LNCaP clone FGC (cell line): ENCODE results near the gene GUCA1A.

Source experiments
- DNase-seq: peaks from one replicate; pipeline ENCODE4 v3.0.0-alpha.2; 2011; ENCODE audit warnings: low read depth
- H3K4me3 ChIP-seq: 2 replicates; pipeline ENCODE4 v1.5.1; 2011; ENCODE audit warnings: mild to moderate bottlenecking, low read depth, low read length, control low read depth
- TF ChIP-seq, protein P1 (sequence below): IDR thresholded peaks from 2 replicates; pipeline ENCODE4 v1.5.1; 2012; ENCODE audit warnings: mild to moderate bottlenecking; ENCODE audit not compliant: control insufficient read depth, insufficient read depth; ENCODE audit errors: extremely low read depth

Gene GUCA1A

DNA sequence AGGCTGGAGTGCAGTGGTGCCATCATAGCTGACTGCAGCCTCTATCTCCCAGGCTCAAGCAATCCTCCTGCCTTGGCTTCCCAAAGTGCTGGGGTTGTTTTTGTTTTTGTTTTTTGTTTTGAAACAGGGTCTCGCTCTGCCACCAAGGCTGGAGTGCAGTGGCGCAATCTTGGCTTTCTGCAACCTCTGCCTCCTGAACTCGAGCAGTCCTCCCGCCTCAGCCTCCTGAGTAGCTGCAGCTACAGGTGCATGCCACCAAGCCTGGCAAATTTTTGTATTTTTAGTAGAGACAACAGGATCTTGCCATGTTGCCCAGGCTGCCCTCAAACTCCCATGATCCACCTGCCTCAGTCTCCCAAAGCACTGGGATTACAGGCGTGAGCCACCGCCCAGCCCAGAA is 35.0 kb upstream of the GUCA1A start:
- no peak for DNase-seq
- H3K4me3 ChIP-seq = peak overlapping the region; percentile 30
- TF ChIP-seq, protein P1, sequence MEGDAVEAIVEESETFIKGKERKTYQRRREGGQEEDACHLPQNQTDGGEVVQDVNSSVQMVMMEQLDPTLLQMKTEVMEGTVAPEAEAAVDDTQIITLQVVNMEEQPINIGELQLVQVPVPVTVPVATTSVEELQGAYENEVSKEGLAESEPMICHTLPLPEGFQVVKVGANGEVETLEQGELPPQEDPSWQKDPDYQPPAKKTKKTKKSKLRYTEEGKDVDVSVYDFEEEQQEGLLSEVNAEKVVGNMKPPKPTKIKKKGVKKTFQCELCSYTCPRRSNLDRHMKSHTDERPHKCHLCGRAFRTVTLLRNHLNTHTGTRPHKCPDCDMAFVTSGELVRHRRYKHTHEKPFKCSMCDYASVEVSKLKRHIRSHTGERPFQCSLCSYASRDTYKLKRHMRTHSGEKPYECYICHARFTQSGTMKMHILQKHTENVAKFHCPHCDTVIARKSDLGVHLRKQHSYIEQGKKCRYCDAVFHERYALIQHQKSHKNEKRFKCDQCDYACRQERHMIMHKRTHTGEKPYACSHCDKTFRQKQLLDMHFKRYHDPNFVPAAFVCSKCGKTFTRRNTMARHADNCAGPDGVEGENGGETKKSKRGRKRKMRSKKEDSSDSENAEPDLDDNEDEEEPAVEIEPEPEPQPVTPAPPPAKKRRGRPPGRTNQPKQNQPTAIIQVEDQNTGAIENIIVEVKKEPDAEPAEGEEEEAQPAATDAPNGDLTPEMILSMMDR = no peak

DNA sequence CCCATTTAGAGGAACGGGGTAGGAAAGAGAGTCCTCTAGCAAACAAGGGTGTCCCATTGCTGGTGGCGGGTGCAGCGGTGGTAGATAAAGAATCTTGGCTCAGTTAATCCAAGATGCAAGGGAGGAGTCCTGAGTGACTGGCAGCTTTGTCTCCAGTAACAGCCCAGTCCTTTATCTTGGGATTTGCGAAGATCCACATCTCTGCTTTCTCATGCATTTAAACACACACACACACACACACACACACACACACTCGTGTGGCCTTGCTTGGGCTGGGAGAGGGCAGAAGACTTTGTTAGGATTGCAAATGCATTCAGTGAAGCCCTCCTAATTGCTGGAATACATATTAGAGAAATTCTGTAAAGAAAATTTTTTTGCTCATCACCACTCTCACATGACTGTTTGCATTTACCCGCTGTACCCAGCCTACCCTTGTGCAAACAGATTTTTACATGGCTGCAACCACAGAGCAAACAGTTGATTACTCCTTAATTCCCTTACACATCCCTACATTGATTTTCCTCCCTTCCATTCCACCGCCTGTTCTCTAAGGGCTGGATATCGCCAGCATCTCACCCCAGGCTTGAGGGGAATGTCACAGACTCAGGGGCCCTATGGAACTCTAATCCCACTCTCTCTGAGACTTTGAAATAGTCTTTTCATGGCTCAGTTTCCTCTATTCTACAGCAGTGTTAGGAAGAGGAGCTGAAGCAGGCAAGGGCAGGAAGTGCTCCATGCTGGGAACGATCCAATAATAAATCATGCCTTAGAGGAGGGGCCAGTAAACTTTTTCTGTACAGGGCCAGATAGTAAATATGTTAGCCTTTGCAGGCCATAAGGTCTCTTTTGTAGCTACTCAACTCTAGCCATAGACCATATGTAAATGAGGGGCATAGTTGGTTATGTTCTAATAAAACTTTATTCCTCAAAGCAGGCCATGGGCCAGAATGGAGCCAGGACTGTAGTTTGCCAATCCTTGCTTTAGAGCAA is 34.2 kb upstream of the GUCA1A start:
- DNase-seq = peak; percentile 79
- TF ChIP-seq, protein P1 = no peak
- peak overlapping the region; percentile 30 for H3K4me3 ChIP-seq

DNA sequence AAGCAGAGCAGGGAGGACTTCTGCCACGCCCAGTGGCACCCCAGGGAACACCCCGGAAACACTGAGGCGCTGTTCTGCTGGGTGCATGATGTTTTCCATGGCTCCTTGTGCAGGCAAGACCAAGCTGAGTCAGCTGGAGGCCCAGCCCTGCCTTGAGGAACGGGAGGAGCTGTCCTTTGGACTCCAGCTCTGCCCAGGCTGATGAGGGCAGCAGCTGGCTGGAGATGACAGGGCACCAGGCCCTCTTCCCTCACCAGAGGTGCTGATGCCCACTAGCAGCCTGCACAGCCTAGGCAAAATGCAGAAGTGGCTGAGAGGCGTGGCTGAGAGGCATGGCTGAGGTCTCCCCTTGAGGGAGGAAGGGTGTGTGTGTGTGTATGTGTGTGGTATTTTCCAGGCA is 33.1 kb upstream of the GUCA1A start:
- H3K4me3 ChIP-seq = peak overlapping the region; percentile 82
- no peak for DNase-seq
- TF ChIP-seq, protein P1 = no peak

DNA sequence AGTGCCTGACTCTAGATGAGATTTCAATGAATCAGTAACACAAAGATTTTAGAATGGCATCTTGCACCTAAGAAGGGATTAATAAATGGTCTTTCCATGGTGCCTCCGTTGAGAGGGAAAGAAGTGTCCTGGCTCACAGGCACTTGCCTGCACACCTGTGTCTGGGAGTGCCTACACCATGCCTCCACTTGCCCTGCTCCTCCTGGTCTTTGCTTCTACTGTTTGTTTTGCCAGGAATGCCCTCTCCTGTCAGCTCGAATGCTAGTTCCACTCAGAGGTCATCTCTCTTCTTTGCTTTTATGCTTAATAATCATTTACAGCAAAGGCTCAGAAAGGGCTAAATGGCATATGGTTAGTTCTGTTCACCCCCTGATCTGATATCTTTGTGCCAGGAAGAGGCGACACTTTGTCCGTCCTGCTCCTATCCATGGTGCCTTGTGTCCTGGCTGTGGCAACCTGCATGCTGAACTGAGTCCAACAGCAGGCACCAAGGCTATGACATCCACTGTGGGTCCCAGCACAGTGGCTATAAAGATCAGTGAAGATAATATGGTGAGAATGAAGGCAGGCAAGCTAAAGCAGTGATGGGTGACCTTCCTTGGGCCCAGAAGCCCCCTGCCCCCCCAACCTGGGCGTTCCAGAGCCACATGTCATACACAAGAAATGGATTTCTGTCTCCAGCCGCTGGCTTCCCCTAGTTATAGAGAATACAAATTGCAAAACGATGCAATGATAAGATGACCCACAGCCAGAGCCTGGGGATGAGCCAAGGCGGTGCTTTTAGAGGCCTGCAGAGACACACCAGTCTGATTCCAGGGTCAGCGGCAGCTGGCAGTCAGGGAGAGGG is 32.2 kb upstream of the GUCA1A start:
- TF ChIP-seq, protein P1 = no peak
- DNase-seq = no peak
- peak overlapping the region; percentile 82 for H3K4me3 ChIP-seq

DNA sequence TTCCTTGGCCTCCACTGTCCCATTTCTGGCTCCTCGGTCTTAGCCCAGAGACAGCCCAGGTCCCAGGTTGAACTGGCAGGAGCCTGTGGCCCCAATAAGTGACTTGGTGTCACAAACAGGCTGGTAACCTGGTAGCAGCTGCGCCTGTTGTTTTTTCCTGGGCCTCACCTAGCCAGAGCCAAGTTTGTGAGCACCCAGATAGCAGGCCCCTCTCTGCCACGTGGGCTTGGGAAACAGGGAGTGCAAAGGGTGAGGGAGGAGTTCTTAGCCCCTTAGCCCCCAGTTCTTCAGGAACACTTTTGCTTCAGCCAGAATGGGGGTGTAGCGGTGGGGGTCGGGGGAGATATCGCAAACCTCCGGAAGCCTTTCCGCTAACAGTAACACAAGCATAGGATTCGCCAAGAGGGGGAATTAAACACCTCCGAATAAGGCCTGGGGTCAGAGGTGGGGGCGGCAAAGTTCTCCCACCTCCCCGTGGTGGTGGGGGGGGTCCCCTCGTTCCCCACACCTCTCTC is 31.5 kb upstream of the GUCA1A start:
- DNase-seq = no peak
- peak overlapping the region; percentile 82 for H3K4me3 ChIP-seq
- TF ChIP-seq, protein P1 = no peak

DNA sequence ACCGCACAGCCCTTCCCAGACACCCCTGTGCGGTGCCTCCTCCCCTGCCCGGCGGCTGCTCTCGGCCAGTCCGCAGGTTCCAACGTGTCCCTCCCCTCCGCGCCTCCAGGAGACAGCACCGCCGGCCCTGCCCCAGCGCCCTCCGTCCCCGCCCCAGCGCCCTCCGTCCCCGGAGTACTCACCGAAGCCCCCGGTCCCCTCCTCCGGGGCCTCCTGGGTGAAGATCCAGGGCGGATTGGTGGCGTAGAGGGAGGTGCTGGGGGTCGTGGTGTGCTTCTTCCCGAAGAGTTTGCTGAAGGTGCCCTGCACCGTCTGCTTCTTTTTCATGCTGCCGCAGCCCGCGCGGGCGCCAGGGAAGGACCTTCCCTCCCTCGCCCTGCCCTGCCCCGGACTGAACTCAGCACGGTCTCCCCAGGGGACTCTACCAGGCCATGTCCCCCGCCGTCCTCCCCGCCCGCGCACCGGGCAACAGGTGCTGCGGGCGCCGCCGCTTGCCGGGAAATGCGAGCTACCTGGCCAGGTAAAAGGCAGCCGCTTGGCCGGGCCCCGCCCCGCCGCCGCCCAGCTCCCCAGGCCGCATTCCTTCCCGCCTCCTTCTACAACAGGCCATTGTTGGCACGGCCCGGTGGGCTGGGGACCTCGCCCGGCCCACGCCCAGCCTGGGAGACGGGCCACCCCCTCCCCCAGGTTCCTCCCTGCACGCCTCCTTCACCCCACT is 30.9 kb upstream of the GUCA1A start, which contains the start of gene C6orf132:
Gene C6orf132, minus strand, starts transcription at position 503 of the 718 bp plus-strand sequence. Its CDS starts 176 bp downstream, at position 327.
- peak within 1 kb of the TSS; percentile 82 for H3K4me3 ChIP-seq
- DNase-seq = no peak
- TF ChIP-seq, protein P1 = peak; percentile 18; the same call in 1 of the 2 replicates
